Esophagus muscularis mucosa (tissue), 4 donors: ENCODE data around the gene PACSIN1. TPM values are rescaled to one million over a fixed set of nuclear protein-coding genes. Genes with fewer than 3 reads are reported as not detected.

Experiments used
- DNase-seq: peaks from one replicate; pipeline ENCODE4 v3.0.0-alpha.2; 2017; ENCODE audit errors: extremely low spot score
- H3K27ac ChIP-seq, 4 donors: fragments of 200-600 bp; sonication (generic); replicated peaks in 1 of 4; 1 replicate in 3 of 4; 2 replicates in 1 of 4; pipeline ENCODE4 v1.5.1; 2016 to 2019; ENCODE audit warnings: mild to moderate bottlenecking in 1 of 4
- H3K27me3 ChIP-seq, 4 donors: fragments of 200-600 bp; sonication (generic); one replicate each; pipeline versions ENCODE4 v1.5.1 to v1.6.0; 2016 to 2019
- H3K36me3 ChIP-seq, 4 donors: fragments of 200-600 bp; sonication (generic); one replicate each; pipeline ENCODE4 v1.5.1; 2016 to 2019
- H3K4me1 ChIP-seq, 4 donors: fragments of 200-600 bp; sonication (generic); one replicate each; pipeline ENCODE4 v1.5.1; 2016 to 2019
- H3K4me3 ChIP-seq, 4 donors: fragments of 200-600 bp; sonication (generic); 1 replicate in 2 of 4; 2 replicates in 2 of 4; pipeline ENCODE4 v1.5.1; 2016 to 2019; ENCODE audit warnings: mild to moderate bottlenecking in 4 of 4, moderate library complexity in 1 of 4
- H3K9me3 ChIP-seq, 4 donors: fragments of 200-600 bp; sonication (generic); 1 replicate in 3 of 4; 2 replicates in 1 of 4; pipeline ENCODE4 v1.5.1; 2016 to 2019
- EP300 ChIP-seq: sonication (generic); formaldehyde crosslinking; IDR thresholded peaks from one replicate; pipeline ENCODE4 v1.6.1; 2017; ENCODE audit warnings: antibody characterized with exemption
- POLR2A ChIP-seq: fragments of 450-650 bp; IDR thresholded peaks from one replicate; pipeline ENCODE4 v1.6.1; 2017; ENCODE audit warnings: antibody characterized with exemption, moderate library complexity, mild to moderate bottlenecking, low read depth
- POLR2AphosphoS5 ChIP-seq, 2 donors: sonication (generic); formaldehyde crosslinking; IDR thresholded peaks; one replicate each; pipeline ENCODE4 v1.6.1; 2017; ENCODE audit warnings: antibody characterized with exemption in 2 of 2
- WGBS: methylation state at CpG from one replicate; pipeline ENCODE4 v1.1.5; 2018; 5-methylcytosine and 5-hydroxymethylcytosine counted together
- intact Hi-C: fragments of 100-400 bp; cut with DNase I; formaldehyde crosslinking; loops from one replicate; pipeline ENCODE4 v1.15.1; 2023
- total RNA-seq, 4 donors: library from RNA; depleted of rRNA; stranded (reverse); fragments of >200 nt; gene quantifications; one replicate each; pipeline versions ENCODE4 v1.1.0 to v1.2.1, GENCODE V29; 2016
- TF ChIP-seq, protein P1 (sequence below), 3 experiments: fragments of 200-600 bp in 2 of 3; fragments of 450-650 bp in 1 of 3; sonication (generic) in 2 of 3; IDR thresholded peaks; one replicate each; pipeline ENCODE4 v1.5.1; 2017 to 2019; ENCODE audit warnings: antibody characterized with exemption in 3 of 3, mild to moderate bottlenecking in 2 of 3, moderate library complexity in 1 of 3

Gene PACSIN1
- total RNA-seq, 4 donors from 2014 or later, result 0.42 to 2.3 (median 1.7) TPM

DNA sequence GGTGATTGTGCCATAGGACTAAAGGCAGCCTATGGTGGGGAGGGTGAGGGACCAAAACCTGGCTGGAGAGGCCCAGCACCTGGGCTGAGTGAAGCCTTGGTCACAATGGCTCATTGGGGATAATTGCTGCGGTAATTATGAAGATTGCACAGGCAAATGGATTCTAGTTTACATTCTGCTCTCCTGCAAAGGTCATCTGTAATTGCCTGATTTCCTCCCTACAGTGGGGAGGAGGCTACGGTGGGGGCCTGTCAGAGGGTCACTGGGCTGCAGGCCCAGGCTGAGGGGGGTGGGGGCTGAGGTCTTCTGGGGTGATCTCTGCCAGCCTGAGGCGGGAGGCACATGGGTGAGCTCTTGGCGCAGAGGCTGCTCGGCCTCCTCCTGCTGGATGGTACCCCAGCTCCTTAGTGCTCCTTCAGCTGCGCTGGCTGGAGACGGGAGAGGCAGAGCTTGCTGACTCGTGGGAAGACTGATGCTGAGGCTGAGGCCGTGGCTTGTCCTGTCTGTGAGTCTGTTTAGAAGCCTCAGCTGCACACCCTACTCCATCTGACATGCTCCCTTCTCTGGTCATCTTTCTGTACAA, 30.3 kb downstream of the PACSIN1 start:
- H3K9me3 ChIP-seq, result peaks cover 0 to 16% (median 12%) of the 10 kb centered on the region in 4 donors
- intact Hi-C loops, result no loop called here
- no peak for TF ChIP-seq EP300
- no peak for TF ChIP-seq POLR2A
- no peak for TF ChIP-seq POLR2AphosphoS5 (IDR thresholded peaks at IDR 0.05)
- H3K27me3 ChIP-seq, result peaks cover 0 to 5% (median 0%) of the 10 kb centered on the region in 4 donors
- H3K36me3 ChIP-seq, result no peaks in the 10 kb centered on the region
- 78% methylated on average over 9 of the region's 9 CpGs for WGBS
- no peak for DNase-seq
- H3K4me1 ChIP-seq, result peaks cover 0 to 4% (median under 1%) of the 10 kb centered on the region in 4 donors
- H3K27ac ChIP-seq, result no peak overlapping the region
- no peak overlapping the region for H3K4me3 ChIP-seq

DNA sequence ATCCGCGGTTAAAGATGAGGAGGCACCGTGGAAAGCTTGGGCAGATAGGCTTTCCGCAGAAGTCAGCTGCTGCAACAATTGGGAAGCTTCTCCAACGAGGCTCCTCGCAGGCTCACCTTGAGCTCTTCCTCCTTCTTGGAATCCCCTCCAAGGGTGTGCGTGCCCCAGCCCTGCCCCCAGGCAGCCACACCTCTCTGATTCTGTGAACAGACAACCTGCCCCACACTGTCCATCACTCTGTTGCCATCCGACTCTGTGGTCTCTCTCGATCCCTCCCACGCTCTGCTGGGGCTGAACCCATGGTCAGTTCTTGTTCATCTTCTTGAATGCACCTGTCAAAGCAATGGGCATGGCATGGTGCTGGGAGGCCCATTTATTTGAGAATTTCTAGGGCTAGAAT, 31.5 kb downstream of the PACSIN1 start:
- no peak for DNase-seq
- H3K4me1 ChIP-seq, result no peaks in the 10 kb centered on the region
- TF ChIP-seq EP300, result no peak
- WGBS, result 88% methylated on average over 7 of the region's 10 CpGs
- H3K4me3 ChIP-seq, result no peak overlapping the region
- intact Hi-C loops, result no loop called here
- no peak overlapping the region for H3K27ac ChIP-seq
- H3K36me3 ChIP-seq, result no peaks in the 10 kb centered on the region
- H3K27me3 ChIP-seq, result peaks cover 0 to 5% (median 0%) of the 10 kb centered on the region in 4 donors
- H3K9me3 ChIP-seq, result peaks cover 0 to 18% (median 15%) of the 10 kb centered on the region in 4 donors

DNA sequence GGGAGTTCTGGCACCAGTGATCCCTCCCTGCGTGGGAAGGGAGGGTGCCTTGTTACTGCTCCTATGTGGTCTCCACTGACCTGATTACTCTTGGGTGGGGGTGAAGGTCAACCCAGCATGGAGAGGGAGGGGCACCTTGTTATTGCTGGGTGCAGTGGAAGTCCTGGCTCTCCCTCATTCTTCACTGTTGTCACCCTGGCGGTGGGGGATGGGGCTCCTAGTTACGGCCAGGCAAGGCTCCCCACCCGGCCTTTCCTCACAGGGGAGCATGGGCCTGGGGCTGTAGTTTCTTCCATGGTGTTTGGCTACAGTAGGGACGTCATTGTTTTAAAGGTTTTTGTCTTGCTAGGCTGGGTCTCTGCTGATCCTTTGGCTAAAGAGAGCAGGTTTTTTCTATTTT, 40.8 kb downstream of the PACSIN1 start:
- Histone ChIP-seq H3K27ac (no peak overlapping the region), H3K36me3 (no peaks in the 10 kb centered on the region), H3K4me3 (no peak overlapping the region), H3K4me1 (no peaks in the 10 kb centered on the region), H3K9me3 (peaks cover 0 to 17% (median 5%) of the 10 kb centered on the region in 4 donors), H3K27me3 (no peaks in the 10 kb centered on the region)
- 82% methylated on average over 5 of the region's 5 CpGs for WGBS
- intact Hi-C loops, result no loop called here
- no peak for DNase-seq
- TF ChIP-seq POLR2AphosphoS5 (IDR thresholded peaks at IDR 0.05) (no peak), EP300 (no peak), POLR2A (no peak)
- TF ChIP-seq, protein P1, sequence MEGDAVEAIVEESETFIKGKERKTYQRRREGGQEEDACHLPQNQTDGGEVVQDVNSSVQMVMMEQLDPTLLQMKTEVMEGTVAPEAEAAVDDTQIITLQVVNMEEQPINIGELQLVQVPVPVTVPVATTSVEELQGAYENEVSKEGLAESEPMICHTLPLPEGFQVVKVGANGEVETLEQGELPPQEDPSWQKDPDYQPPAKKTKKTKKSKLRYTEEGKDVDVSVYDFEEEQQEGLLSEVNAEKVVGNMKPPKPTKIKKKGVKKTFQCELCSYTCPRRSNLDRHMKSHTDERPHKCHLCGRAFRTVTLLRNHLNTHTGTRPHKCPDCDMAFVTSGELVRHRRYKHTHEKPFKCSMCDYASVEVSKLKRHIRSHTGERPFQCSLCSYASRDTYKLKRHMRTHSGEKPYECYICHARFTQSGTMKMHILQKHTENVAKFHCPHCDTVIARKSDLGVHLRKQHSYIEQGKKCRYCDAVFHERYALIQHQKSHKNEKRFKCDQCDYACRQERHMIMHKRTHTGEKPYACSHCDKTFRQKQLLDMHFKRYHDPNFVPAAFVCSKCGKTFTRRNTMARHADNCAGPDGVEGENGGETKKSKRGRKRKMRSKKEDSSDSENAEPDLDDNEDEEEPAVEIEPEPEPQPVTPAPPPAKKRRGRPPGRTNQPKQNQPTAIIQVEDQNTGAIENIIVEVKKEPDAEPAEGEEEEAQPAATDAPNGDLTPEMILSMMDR (IDR thresholded peaks at IDR 0.05), result no peak

DNA sequence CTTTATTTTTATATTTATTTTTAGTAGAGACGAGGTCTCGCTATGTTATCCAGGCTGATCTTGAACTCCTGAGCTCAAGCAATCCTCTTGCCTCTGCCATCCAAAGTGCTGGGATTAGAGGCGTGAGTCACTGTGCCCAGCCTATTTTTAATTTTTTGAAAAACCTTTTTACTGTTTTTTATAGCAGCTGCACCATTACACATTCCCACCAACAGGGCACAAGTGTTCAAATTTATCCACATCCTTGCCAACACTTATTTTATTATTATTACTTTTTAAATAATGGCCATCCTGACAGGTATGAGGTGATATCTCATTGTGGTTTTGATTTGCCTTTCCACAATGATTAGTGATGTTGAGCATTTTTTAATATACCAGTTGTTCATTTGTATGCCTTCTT, 42.5 kb downstream of the PACSIN1 start:
- Histone ChIP-seq H3K9me3 (peaks cover 0 to 8% (median 3%) of the 10 kb centered on the region in 4 donors), H3K4me1 (no peaks in the 10 kb centered on the region), H3K27ac (no peak overlapping the region), H3K36me3 (no peaks in the 10 kb centered on the region), H3K27me3 (no peaks in the 10 kb centered on the region), H3K4me3 (no peak overlapping the region)
- DNase-seq, result no peak
- TF ChIP-seq, protein P1 (IDR thresholded peaks at IDR 0.05), result no peak
- TF ChIP-seq POLR2A (no peak), POLR2AphosphoS5 (IDR thresholded peaks at IDR 0.05) (no peak), EP300 (no peak)
- 94% methylated on average over 3 of the region's 3 CpGs for WGBS
- intact Hi-C loops, result no loop called here

DNA sequence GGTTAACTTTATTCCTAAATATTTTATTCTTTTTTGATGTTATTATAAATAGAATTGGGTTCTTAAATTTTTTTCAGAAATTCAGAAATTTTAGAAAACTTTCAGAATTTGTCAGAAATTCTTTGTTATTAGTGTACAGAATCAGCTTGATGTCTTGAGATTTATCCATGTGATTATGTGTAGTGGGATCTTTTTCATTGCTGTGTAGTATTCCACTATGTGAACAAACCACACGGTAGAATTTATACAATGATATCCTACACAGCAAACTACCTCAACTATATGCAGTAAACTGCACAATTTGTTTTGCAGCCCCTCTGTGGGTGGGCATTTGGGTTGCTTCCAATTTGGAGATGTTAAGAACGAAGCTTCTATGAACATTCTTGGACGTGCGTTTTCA, 43.9 kb downstream of the PACSIN1 start:
- no peak for TF ChIP-seq POLR2A
- no peak for TF ChIP-seq POLR2AphosphoS5 (IDR thresholded peaks at IDR 0.05)
- no peak for TF ChIP-seq EP300
- TF ChIP-seq, protein P1 (IDR thresholded peaks at IDR 0.05), result no peak
- 98% methylated on average over 4 of the region's 4 CpGs for WGBS
- no peak overlapping the region for H3K4me3 ChIP-seq
- H3K27me3 ChIP-seq, result peaks cover 0 to 3% (median 0%) of the 10 kb centered on the region in 4 donors
- H3K9me3 ChIP-seq, result peaks cover 0 to 8% (median 3%) of the 10 kb centered on the region in 4 donors
- no peak for DNase-seq
- H3K36me3 ChIP-seq, result no peaks in the 10 kb centered on the region
- H3K4me1 ChIP-seq, result peaks cover 0 to 4% (median 4%) of the 10 kb centered on the region in 4 donors
- no peak overlapping the region for H3K27ac ChIP-seq
- intact Hi-C loops, result no loop called here
